GM18873 (cell line): Measurements from ENCODE around the gene ALOX5AP.

Experiments
- ATAC-seq: cut with Tn5 transposase; IDR thresholded peaks from one replicate; pipeline ENCODE4 v1.9.1; 2021; ENCODE audit warnings: mild to moderate bottlenecking, moderate library complexity, moderate number of reproducible peaks; ENCODE audit not compliant: unreplicated experiment, low FRiP score

Gene ALOX5AP

GRCh38 chr13:30791354-30792001 is 56.1 kb downstream of the ALOX5AP start:
- no peak for ATAC-seq

DNA sequence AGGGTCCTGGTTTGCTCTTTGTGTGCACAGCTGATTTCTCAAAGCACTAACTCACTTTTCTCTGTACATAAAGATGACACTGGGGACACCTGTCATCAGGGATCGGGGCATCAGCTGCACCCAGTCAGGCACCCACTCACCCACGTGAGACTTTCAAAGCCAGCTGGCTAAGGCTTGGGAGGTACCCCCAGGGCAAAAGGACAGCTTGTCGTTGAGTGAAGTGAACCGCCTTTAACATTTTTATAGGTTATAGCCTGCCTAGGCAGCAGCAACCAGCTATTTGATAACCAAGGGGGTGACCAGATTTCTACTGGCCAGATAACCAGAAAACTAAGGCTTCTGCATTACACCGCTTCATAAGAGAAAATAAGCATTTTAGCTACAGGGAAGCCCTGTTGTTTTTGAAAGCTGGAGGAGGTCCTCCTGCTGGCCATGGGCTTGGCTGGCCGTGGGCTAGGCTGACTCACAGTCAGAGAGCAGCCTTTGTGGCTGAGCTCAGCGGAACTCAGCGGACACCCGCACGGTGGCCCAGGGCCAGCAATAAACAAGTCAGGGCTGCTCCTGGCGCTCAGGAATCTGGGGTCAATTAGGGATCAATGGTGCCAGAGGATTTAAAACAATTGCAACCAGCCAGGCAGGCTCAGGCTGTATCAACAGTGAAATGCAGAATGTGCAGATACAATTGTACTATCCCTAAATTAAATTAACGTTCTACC is 57.1 kb downstream of the ALOX5AP start:
- ATAC-seq: no peak

- ATAC-seq: no peak
Observed at GRCh38 chr13:30796132-30796572, 60.8 kb downstream of the ALOX5AP start.

GRCh38 chr13:30796631-30797601 is 61.6 kb downstream of the ALOX5AP start:
- ATAC-seq: no peak

DNA sequence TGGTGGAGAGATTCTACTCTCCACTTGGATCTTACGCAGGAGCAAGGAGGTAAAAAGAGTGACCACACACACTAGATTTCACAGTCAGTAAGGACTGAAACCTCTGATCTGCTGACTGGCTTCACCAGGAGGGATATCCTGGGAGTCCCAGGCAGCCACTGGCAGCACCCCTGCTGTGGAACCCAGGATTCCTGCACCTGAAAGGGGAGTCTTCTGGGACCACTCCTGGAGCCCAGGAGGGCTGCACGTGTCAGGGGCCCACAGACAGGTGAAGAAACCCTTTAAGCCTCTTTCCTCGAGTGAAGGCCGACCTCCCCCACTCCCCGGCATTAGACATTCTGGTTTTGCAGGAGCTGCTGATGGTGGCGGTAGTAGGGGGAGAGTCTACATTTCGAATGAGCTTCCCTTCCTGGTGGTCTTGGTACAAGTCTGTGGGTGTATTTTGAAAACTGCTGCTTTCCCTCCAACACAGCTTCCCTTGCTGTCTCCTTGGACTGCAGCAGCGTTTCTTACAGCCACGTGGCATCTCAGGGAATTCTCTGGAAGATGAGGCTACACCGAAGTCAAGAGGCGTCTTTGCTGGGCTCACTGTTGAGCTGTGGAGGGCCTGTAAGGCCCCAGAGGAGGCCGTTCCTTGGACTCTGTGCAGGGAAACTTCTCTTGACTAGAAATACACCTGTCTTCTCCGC is 62.6 kb downstream of the ALOX5AP start:
- ATAC-seq: no peak

DNA sequence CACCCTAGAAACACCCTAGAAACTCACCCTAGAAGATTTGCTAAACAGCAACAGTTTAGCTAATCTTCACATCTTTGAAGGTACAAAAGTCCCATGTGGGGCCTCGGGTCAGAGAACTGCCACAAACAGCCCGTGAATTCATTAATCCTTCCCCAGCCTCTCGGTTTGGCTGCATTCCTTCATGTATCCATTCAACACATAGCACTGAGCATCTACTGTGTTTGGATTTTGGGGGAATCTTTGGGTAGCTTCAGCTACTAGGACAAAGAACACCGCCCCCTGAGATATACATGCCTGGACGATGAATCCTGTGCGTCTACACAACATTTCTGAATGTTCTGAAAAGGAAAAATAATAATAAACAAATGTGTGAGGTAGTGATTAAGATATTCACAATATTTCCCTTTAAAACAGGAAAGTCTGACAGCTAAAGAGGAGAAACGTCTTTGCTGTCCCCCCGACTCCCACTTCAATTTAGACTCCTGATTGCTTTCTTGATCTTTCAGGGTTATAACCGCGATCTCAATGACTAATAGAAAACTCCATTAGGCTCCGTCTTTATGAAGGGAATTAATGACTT is 63.5 kb downstream of the ALOX5AP start:
- no peak for ATAC-seq

GRCh38 chr13:30799356-30799824 is 64.0 kb downstream of the ALOX5AP start:
- ATAC-seq: no peak

DNA sequence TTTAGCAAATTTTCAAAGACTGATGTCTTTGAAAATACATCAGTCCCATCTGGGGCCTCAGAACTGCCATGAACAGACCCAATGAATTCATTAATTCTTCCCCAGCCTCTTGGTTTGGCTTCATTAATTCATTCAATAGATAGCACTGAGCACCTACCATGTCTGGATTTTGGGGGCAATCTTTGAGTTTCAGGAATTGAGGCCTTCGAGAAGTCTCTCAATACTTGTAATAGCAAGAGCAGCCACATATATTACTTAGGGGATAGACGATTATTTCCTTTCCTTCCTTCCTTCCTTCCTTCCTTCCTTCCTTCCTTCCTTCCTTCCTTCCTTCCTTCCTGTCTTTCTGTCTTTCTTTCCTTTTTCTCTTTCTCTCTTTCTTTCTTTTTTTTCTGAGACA is 64.8 kb downstream of the ALOX5AP start:
- ATAC-seq: no peak

- no peak for ATAC-seq
Observed at GRCh38 chr13:30802501-30802900, 67.2 kb downstream of the ALOX5AP start.

DNA sequence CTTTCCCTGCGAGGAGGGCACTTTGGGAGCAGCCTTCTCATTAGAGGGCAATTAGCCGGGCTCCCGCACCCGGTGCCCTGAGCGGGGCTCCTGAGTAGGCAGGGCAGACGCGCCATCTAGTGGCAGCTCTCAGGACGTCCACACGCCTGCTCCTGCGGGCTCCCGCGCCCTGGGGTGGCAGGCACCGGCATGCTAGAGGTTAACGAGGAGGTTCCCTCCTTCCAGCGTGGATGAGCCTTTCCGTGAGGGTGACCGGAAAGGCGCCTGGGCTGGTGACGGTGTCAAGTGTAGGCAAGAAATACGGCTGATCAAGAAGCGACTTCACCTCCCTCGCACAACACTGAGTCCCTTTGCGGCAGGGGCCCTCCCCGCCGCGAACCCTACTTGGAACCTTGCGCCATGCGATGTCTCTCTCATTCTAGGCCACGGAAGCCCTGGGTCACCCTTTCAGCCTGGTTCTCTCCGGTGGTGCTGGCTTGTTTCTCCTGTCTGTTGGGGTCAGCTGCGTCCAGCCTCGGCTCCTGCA is 67.7 kb downstream of the ALOX5AP start:
- ATAC-seq: peak; percentile 75

GRCh38 chr13:30803749-30804148 is 68.4 kb downstream of the ALOX5AP start:
- no peak for ATAC-seq

DNA sequence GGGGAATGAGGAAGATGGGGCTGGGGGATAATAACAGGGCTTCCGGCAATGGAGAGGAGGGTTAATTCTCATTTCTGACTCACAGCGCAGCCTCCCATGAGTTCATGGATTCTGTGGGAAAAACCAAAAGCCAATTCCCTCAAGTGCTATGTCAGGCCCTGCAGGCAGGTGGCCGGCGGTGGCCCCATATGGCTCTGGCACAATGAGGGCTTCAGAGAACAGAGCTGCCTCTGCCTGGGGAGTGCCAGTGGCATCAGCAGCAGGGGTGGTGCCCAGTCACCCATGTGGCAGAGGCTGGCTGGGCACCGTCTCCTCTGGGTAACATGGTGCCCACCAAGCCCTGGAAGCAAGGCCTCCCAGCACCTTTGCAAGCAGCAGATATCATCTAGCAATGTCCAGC is 69.1 kb downstream of the ALOX5AP start:
- no peak for ATAC-seq

DNA sequence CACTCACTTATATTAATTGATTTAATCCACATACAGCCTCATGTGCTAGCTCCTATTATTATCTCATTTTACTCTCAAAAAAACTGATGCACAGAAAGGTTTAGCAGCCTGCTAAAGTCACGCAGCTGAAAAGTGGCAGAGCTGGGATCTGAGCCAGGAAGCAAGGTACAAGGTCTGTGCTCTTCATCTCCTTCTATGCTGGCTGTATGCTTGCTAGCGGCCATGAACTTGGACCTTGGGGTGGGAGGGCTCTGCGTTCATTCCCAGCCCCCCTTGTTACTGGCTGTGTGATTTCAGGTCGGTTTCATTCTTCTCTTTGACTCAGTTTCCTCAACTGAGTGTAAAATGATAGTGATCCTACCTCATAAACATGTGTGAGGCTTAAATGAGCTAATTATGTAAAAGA is 69.8 kb downstream of the ALOX5AP start:
- no peak for ATAC-seq

DNA sequence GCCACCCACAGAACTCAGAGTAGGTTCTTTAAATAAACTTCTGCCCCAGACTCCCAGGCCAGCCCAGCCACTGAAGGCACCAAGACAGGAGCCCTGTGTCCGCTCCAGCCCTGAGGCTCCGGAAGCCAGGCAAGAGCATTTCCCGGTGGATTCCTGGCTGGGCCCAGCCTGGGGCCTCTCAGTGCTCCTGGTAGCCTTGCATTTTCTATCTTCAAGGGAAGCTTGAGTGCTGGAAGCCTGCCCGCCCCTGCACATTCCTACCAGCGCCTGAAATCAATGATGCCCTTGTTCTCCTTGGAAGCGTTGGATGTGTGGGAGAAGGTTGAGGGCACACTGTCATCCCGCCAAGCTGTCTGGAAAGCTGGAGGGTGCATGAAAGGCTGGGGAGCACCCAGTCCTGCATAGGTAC is 70.3 kb downstream of the ALOX5AP start:
- no peak for ATAC-seq

GRCh38 chr13:30806784-30807183 is 71.4 kb downstream of the ALOX5AP start:
- no peak for ATAC-seq

GRCh38 chr13:30807392-30807791 is 72.0 kb downstream of the ALOX5AP start:
- ATAC-seq: no peak

DNA sequence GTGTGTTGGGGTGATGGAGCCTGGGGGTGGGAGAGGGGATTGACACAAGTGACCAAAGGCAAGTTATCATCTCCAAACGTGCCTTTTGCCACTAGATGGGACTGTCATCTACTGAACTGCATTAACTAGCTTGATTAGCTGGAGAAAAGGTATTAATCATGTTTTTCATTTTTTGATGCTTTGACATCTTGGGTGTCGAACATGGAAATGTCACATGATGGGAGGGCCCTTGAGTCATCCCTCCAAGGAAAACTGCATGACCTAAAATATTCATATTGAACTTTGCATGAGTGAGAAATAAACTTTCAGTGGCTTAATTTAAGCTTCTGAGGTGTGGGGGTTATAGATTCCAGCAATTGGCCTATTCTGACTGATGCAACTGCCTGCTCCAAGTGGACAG is 73.3 kb downstream of the ALOX5AP start:
- ATAC-seq: no peak

- no peak for ATAC-seq
Observed at GRCh38 chr13:30809787-30810186, 74.4 kb downstream of the ALOX5AP start.

- ATAC-seq: no peak
Observed at GRCh38 chr13:30810261-30810701, 74.9 kb downstream of the ALOX5AP start.

DNA sequence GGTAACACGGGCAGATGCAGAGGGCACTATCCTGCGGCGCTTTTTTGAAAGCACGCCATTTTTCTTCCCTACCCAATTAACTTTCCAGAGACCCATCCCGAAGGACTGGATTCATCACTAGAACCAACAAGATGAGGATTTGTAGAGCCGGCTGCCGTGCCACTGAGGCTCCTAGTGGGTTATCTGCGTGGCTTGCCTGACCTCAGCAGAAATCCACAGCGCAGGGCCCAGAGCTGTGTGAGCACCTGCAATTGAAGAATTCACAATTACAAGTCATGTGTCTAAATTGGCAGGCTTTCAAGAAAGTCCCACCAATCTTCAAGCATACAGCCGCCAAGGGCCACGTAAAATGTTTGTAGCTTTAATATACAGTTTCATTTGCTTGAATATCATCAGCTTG is 75.5 kb downstream of the ALOX5AP start:
- no peak for ATAC-seq
